ENCODE measurements around the gene TMEM270.
"Not testable (repeated sequence)": the region's sequence is repeated elsewhere in the genome, so short reads cannot be mapped to it uniquely, and the experiment has no call there.

Gene TMEM270

DNA sequence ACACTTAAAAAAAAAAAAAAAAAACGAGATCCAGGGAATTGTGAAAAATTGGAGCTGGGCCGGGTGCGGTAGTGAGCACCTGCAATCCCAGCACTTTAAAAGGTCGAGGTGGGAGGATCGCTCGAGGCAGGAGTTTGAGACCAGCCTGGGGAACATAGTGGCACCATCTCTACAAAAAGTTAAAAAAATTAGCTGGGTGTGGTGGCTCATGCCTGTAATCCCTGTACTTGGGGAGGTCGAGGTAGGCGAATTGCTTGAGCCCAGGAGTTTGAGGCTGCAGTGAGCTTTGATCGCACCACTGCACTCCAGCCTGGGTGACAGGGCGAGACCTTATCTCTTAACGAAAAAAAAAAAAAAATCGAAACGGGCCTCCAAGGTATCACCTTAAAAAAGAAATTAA lies 28.2 kb upstream of the TMEM270 start:
- DNase-seq (ENCODE audit: low spot score), result no peak

GRCh38 chr7:73833251-73833919 lies 27.6 kb upstream of the TMEM270 start:
- DNase-seq (ENCODE audit: low spot score), result no peak

GRCh38 chr7:73834626-73835191 lies 26.2 kb upstream of the TMEM270 start:
- no peak for DNase-seq (ENCODE audit: low spot score)

DNA sequence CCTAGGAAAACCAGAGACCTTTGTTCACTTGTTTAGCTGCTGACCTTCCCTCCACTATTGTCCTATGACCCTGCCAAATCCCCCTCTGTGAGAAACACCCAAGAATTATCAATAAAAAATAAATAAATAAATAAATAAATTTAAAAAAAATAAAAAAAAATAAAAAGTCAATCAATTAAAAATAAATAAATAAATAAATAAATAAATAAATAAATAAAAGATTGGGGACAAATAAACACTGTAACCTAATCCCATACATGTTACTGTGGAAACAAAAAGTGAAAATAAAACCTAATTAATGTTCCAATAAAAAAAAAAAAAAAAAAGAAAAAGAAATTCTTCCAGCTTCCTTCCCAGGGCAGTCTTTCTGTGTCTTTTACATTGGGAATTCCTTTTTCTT lies 23.8 kb upstream of the TMEM270 start:
- not testable (repeated sequence) for DNase-seq (ENCODE audit: low spot score)

- no peak for DNase-seq (ENCODE audit: low spot score)
Observed at GRCh38 chr7:73838642-73839041, 22.3 kb upstream of the TMEM270 start.

DNA sequence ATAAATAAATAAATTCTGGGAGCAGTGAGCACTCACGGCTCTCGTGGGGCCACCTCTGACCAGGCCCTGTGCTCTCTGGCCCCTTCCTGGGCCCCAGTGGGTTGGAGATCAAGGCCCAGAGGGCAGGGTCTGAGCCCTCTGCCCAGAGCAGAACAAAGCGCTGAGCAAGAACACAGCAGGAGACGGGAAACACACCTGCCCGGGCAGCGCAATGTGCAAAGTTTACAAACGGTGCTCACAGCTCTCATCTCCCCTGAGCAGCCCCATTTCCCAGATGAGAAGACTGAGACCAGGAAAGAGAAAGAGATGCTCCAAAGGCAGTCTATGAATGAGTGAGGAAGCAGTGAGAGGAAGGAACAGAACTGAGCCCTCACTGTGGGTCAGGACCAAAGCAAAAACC lies 21.7 kb upstream of the TMEM270 start:
- DNase-seq (ENCODE audit: low spot score), result no peak

- DNase-seq (ENCODE audit: low spot score), result no peak
Observed at GRCh38 chr7:73839743-73840714, 20.9 kb upstream of the TMEM270 start.

DNA sequence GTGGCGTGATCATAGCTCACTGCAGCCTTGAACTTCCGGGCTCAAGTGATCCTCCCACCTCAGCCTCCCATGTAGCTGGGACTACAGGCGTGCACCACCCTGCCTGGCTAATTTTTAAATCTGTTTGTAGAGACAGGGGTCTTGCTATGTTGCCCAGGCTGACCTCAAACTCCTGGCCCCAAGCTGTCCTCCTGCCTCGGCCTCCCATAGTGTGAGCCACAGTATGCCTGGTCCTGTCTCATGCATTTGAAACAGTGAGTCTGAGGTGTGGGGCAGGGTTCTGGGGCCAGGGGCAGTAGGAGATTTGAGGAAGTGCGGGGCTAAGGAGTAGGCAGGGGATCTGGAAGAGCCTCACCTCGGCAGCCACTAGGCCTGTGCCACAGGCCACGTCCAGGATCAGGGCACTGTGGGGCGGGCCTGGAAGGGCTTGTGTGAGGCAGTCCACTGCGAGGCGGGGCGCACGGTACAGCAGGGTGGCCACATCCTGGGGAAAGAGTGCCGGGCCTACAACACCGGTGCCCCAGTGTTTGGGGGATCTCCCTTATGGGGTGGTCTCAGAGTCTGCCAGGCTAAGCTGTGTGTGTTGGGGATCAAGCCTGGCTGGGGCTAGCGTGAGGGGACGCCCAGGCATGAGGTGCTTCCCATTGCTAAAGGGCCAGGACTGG lies 20.1 kb upstream of the TMEM270 start:
- no peak for DNase-seq (ENCODE audit: low spot score)

DNA sequence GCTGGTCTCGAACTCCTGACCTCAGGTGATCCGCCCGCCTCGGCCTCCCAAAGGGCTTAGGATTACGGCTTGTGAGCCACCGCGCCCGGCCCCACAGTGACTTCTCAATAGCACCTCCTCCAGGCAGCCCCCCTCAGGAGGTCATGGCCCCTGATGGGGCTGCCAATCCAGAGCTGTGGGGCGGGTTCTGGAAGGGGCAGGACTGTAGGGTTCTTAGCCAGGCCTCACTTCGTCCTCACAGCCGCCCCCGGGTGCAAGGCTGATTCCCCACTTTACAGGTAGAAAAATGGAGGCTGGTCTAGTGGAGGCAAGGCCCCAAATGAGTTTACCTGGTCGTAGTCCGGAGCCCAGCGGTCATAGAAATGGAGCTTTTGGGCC lies 19.3 kb upstream of the TMEM270 start:
- DNase-seq (ENCODE audit: low spot score), result no peak

DNA sequence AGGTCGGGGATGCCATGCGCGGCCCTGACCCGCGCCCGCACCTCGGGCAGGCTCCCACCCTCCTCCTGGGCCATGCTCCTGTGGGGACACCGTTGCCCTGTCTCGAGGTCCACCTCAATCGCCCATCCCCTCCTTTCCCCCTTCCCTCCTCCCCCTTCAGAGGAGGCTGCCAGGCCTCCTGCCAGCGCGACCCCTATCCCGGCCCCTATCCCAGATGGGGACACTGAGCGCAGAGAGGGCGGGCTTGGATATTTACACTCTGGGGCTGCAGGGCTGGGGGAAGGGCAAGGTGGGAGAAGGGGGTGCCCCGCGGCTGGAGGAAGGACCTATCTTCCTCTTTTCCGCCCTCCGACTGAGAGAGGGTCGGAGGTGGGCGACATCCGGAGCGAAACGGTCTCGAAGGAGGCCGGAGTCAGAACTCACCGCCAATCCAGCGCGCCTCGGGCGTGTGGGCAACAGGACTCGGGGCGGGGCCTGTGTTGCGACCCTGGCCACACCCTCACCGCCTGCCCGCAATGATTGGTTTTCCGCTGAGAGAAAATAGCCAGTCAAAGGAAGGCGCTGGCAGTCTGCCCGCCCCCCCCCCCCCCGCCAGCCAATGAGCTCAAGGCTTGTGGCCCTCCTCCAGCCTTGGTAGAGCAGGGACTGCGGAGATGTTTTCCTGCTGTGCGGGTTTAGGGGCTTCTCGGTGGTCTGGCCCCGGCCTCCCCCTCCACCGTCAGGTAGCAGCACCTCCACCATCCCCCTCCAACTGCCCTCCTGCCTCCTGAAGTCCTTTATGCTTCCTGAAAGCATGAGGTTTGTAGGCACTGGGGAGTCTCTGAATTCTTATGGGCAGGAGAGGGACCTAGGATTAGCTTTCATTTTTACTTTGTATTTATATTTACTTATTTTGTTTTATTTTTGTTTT lies 18.6 kb upstream of the TMEM270 start, which contains the start of gene METTL27:
METTL27 (minus strand) TSS at position 450 of the 910 bp plus-strand sequence; CDS start at position 74, 376 bp downstream.
- DNase-seq (ENCODE audit: low spot score), result peak; percentile 98

DNA sequence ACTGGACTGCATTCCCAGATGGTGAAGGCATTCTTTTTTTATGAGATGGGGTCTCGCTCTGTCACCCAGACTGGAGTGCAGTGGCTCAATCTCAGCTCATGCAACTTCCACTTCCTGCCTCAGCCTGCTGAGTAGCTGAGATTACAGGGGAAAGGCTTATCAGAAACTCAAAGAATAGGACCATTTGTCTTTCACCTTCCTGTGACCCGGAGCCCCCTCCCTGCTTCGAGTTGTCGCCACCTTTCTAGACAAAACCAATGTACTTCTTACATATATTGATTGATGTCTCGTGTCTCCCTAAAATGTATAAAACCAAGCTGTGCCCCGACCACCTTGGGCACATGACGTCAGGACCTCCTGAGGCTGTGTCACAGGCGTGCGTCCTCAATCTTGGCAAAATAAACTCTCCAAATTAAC lies 16.8 kb upstream of the TMEM270 start:
- DNase-seq (ENCODE audit: low spot score), result no peak

DNA sequence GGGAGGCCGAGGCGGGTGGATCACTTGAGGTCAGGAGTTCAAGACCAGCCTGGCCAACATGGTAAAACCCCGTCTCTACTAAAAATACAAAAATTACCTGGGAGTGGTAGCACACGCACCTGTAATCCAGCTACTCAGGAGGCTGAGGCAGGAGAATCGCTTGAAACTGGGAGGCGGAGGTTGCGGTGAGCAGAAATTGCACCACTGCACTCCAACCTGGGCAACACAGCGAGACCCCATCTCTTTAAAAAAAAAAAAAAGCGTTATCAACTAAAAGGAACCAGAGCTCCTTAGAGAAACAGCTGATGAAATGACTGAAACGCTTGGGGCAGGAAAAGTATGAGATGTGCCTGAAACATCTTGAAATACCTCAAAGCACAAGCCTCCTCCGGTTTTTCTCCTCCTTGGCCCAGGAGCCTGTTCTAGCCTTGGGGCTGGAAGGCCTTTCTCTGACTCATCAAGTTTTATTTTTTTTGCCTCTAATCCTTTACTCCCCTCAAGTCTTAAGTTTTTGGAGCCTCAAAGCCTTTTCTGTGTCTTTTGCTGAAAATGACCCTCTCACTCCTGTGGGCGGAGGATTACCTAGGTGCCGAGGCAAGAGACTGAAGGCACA lies 16.0 kb upstream of the TMEM270 start:
- DNase-seq (ENCODE audit: low spot score), result peak; percentile 56

- DNase-seq (ENCODE audit: low spot score), result not testable (repeated sequence)
Observed at GRCh38 chr7:73845701-73846195, 15.2 kb upstream of the TMEM270 start.

DNA sequence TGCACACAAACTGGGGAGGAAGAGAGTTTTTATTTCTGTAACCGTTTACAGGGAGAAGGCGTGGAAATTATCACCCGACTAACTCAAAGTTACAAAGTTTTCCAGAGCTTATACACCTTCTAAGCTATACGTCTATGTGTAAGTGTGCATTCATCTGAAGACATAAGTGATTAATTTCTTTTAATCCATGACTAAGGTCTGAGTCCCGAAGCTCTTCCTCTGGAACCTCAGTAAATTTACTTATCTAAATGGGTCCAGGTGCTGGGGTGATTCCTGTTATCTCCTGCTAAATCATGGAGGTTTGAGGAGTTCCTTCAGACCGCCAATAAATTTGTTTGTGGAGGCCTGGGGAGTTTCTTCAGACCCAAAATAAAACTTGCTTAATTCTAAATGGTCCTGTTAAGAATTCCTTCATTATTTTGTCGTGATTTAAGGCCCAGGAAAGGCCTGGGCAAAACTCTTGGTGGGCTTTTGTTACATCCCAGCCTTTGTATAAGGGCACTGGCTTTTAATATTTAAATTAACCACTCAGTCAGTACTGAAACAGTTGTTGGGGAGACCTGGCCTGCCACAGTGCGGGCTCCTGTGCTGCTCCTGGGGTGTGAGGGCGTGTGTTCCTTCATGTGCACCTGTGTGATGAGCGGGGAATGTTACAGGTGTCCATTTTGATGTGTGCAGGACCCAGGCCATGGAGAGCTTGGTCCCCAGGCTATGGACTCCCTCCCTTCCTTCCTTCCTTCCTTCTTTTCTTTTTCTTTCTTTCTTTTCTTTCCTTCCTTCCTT lies 12.8 kb upstream of the TMEM270 start:
- DNase-seq (ENCODE audit: low spot score), result no peak

- DNase-seq (ENCODE audit: low spot score), result peak; percentile 94
Observed at GRCh38 chr7:73850781-73851207, 10.2 kb upstream of the TMEM270 start.

DNA sequence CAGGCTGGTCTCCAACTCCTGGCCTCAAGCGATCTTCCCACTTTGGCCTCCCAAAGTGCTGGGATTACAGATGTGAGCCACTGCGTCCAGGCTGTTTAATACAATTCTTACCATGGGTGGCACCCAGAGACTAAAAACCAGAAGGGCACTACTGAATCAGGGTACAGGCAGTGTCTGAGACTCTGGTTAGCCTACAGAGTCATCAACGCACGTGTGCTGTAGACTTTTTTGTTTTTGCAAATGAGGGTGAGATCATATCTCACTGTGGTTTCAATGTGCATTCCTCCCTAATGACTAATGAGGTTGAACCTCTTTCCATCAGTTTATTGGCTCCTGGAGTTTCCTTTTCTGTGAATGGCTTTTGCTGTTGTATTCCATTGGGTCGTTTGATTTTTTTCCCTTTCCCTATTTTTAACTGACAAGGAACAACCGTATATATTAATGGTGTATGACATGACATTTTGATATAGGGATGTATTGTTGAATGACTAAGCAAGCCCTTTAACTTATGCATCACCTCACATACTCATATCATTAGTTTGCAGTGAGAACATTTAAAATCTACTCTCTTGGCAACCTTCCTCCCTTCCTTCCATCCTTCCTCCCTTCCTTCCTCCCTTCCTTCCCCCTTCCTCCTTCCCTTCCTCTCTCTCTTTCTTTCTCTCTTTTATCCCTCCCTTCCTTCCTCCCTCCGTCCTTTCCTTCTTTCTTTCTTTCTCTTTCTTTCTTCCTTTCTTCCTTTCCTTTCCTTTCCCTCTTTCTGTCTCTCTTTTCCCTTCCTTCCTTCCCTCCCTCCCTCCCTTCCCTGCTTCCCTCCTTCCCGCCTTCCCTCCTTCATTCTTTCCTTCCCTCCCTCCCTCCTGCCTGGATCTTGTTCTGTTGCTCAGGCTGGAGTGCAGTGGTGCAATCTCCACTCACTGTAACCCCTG lies 9.3 kb upstream of the TMEM270 start:
- peak; percentile 84 for DNase-seq (ENCODE audit: low spot score)

DNA sequence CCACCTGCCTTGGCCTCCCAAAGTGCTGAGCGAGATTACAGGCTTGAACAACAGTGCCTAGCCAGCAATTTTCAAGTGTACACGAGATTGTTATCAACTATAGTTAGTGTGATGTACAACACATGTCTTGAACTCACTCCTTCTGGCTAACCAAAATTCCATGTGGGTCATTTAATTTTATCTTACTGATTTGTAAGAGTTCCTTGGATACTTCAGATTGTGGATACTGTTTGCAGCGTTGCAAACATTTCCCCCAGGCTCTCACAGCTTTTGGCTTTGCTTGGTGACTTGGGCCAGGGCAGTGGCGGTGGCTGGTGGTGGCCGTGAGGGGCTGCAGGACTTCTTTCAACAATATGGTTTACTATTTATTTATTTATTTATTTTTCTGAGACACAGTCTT lies 8.5 kb upstream of the TMEM270 start:
- no peak for DNase-seq (ENCODE audit: low spot score)

DNA sequence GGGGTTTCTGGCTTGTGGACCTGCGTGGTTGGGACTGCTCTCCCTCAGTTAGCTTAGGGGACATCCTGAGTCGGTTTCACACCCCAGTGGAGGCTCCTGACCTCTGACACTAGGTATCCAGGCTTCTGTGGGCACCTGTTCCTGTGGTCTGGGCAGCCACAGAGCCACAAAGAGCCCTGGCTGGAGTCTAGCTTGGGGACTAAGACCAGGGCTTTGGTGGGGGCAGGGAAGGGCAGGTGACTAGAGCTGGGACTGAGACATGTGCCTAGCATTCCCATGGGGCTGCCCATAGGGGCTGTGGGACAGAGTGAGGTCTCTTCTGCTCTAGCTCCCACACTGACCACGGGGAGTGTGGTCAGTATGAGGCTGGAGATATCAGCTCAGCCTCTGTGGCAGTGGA lies 4.0 kb upstream of the TMEM270 start:
- no peak for DNase-seq (ENCODE audit: low spot score)

- no peak for DNase-seq (ENCODE audit: low spot score)
Observed at GRCh38 chr7:73858807-73859206, 2.2 kb upstream of the TMEM270 start.

Data from AG08395 (cell line).